Mucosa of stomach (tissue), 1 donor: Measurements from ENCODE around the gene CLEC3B.
A peak's percentile ranks its signal among the peaks of the same experiment; 100 is the strongest.
"Not testable (repeated sequence)": the region's sequence is repeated elsewhere in the genome, so short reads cannot be mapped to it uniquely, and the experiment has no call there.

Source experiments
- H3K27me3 ChIP-seq: one replicate; pipeline ENCODE4 v1.7.0; 2013; ENCODE audit warnings: mild to moderate bottlenecking, low read length; ENCODE audit not compliant: control insufficient read depth, insufficient read depth
- H3K36me3 ChIP-seq: one replicate; pipeline ENCODE4 v1.7.0; 2013; ENCODE audit warnings: low read length; ENCODE audit not compliant: control insufficient read depth, insufficient read depth
- H3K4me1 ChIP-seq: one replicate; pipeline ENCODE4 v1.7.0; 2013; ENCODE audit warnings: mild to moderate bottlenecking, low read length; ENCODE audit not compliant: control insufficient read depth, insufficient read depth
- H3K4me3 ChIP-seq: one replicate; pipeline ENCODE4 v1.7.0; 2013; ENCODE audit warnings: low read length
- H3K9ac ChIP-seq: one replicate; pipeline ENCODE4 v1.7.0; 2013; ENCODE audit warnings: mild to moderate bottlenecking, low read length, moderate library complexity
- H3K9me3 ChIP-seq: one replicate; pipeline ENCODE4 v1.7.0; 2013; ENCODE audit warnings: mild to moderate bottlenecking, low read length, moderate library complexity; ENCODE audit not compliant: control insufficient read depth
- donor health status: Pancreatic carcinoma.

The CLEC3B gene, protein sequence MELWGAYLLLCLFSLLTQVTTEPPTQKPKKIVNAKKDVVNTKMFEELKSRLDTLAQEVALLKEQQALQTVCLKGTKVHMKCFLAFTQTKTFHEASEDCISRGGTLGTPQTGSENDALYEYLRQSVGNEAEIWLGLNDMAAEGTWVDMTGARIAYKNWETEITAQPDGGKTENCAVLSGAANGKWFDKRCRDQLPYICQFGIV

DNA sequence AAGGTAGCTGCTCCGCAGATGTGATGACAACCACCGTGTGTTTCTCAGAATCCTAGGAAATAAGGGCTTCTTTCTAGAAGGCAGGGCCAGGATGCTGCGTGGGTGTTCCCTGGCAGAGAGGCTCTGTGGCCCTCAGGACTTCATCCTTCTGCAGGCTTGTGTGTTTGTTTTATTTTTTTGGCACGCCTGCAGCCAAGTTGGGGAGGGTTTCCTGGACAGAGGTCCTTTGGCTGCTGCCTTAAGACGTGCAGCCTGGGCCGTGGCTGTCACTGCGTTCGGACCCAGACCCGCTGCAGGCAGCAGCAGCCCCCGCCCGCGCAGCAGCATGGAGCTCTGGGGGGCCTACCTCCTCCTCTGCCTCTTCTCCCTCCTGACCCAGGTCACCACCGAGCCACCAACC lies at the start of gene CLEC3B:
CLEC3B (plus strand) TSS at position 266 of the 400 bp plus-strand sequence; CDS start at position 326, 60 bp downstream.
- H3K27me3 ChIP-seq, result no peaks in the 10 kb centered on the region
- peaks cover 15% of the 10 kb centered on the region for H3K4me1 ChIP-seq
- H3K36me3 ChIP-seq, result no peaks in the 10 kb centered on the region
- H3K9me3 ChIP-seq, result no peaks in the 10 kb centered on the region
- H3K4me3 ChIP-seq, result no peak within 1 kb of the TSS
- H3K9ac ChIP-seq, result peak within 1 kb of the TSS; percentile 11

DNA sequence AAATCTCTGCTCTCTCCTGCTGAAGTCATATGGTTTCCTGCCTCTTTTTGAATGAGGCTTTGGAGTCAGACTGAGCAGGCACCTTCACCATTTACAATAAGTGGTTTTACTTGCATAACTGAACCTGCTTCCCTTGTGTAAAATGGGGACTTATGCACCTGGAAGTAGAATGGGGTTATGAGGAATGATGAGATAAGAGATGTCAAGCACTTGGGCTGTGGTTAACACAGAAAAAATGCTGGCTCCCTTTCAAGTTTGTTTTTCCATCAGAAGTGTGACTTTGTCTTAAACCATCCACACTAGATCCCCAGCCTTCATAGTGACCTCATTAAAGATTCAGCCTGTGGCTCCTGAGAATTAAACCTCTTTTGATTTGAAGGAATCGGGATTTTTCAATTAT lies 44.9 kb upstream of the CLEC3B start:
- no peaks in the 10 kb centered on the region for H3K4me1 ChIP-seq
- H3K9ac ChIP-seq, result no peak overlapping the region

DNA sequence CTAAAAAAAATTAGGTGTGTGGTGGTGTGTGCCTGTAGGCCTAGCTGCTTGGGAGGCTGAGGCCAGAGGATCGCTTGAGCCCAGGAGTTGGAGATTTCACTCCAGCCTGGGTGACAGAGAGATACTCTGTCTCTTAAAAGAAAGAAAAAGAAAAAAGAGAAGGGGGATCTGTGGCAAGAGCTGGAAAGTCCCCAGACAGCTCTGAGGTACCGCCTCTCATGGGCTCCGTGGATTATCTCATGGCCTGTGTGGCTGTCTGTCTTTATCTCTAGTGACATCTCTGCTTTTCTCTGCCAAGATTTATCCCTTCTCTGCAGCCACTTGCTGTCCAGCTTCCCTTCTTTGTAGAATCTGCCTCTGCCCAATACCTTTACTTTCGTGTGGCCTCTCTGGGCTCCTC lies 44.4 kb upstream of the CLEC3B start:
- Histone ChIP-seq H3K4me3 (no peak overlapping the region), H3K4me1 (no peaks in the 10 kb centered on the region), H3K9ac (no peak overlapping the region), H3K9me3 (no peaks in the 10 kb centered on the region), H3K36me3 (no peaks in the 10 kb centered on the region), H3K27me3 (no peaks in the 10 kb centered on the region)

More for the DNA sequence above, 44.9 kb upstream of the CLEC3B start:
- Histone ChIP-seq H3K36me3 (no peaks in the 10 kb centered on the region), H3K4me3 (no peak overlapping the region), H3K27me3 (no peaks in the 10 kb centered on the region), H3K9me3 (no peaks in the 10 kb centered on the region)

DNA sequence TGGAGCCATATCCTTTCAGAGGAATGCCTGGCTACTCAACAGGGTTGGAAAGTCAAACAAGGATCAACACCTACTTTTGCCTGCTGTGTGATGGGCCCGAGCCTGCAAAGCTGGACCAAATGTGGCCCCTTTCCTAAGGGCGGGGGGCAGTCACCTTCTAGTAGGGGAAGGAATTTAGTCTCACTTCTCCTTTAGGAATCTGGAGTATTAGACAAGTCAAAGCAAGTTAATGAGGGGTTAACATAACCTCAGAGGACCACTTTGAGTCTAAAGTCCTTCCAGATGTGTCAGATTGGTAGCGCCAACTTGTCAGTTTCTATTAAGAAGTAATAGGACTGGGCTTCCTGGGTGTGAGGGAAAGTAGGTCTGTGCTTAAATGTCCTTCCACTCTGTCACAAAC lies 43.3 kb upstream of the CLEC3B start:
- Histone ChIP-seq H3K9me3 (no peaks in the 10 kb centered on the region), H3K36me3 (no peaks in the 10 kb centered on the region), H3K9ac (no peak overlapping the region), H3K27me3 (no peaks in the 10 kb centered on the region), H3K4me1 (no peaks in the 10 kb centered on the region), H3K4me3 (no peak overlapping the region)

DNA sequence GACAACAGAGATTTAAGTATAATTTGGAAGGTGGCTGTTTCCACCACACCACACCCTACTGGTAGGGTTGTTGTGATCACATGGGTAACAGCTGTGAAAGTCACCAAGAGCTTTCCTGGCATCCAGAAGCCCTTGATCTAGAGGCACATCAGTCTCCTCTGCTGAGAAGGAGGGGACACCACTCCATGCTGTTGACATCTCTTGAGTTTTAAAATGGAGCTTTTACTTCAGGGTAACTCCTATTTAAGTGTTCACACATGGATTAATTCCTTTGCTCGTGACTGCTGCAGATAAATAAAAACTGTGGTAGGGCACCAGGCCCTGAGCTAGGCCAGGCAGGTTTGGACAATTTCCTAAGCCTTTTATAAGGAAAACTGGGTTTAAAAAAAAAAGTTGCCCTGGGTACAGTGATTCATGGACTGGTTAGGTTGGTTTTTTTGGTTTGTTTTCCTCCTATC lies 42.6 kb upstream of the CLEC3B start:
- H3K9ac ChIP-seq, result no peak overlapping the region
- no peaks in the 10 kb centered on the region for H3K9me3 ChIP-seq
- H3K36me3 ChIP-seq, result no peaks in the 10 kb centered on the region
- no peaks in the 10 kb centered on the region for H3K27me3 ChIP-seq
- no peaks in the 10 kb centered on the region for H3K4me1 ChIP-seq
- no peak overlapping the region for H3K4me3 ChIP-seq

DNA sequence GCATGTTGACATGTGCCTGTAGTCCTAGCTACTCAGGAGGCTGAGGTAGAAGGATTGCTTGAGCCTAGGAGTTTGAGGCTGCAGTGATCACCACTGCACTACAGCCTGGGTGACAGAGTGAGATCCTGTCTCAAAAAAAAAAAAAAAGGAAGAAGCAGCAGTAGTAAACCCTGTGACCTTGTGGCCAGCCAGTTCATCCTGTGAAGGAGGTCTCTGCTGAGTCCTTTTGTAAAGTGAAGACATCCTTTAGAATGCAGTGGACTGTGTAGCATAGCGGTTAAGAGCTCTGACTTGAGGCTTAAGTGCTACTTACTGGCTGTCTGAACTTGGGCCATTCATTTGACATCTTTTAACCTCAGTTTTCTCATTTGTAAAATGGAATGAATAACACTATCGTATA lies 41.8 kb upstream of the CLEC3B start:
- Histone ChIP-seq H3K9ac (no peak overlapping the region), H3K4me3 (no peak overlapping the region), H3K4me1 (no peaks in the 10 kb centered on the region), H3K9me3 (no peaks in the 10 kb centered on the region), H3K27me3 (no peaks in the 10 kb centered on the region), H3K36me3 (no peaks in the 10 kb centered on the region)

DNA sequence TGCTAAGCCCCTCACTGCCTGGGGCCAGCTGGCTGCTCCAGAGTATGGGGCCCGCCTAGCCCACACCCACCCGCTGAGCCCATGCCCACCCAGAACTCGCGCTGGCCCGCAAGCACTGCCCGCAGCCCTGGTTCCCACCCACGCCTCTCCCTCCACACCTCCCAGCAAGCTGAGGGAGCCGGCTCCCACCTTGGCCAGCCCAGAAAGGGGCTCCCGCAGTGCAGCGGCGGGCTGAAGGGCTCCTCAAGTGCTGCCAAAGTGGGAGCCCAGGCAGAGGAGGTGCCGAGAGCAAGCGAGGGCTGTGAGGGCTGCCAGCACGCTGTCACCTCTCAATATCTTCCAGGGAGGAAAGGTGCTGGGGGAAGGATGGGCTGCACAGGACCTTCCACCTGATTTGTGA lies 39.8 kb upstream of the CLEC3B start:
- H3K4me3 ChIP-seq, H3K4me1 ChIP-seq, H3K36me3 ChIP-seq, H3K27me3 ChIP-seq, H3K9me3 ChIP-seq, H3K9ac ChIP-seq: not testable (repeated sequence)

DNA sequence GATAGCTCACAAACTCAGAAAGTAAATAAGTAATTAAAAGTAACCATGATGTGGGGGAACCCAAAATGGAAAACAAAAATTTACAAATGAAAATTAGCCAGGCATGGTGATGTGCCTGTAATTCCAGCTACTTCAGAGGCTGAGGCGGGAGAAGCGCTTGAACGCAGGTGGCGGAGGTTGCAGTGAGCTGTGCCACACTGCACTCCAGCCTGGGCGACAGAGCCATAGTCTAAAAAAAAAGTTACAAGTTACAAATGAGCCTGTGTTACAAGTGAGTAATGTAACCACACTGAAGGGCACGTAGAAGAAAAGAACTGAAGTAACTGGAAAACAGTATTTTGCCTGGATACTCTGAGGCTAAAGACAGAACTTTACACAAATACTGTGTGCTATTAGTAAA lies 38.8 kb upstream of the CLEC3B start:
- Histone ChIP-seq H3K4me1 (no peaks in the 10 kb centered on the region), H3K4me3 (no peak overlapping the region), H3K27me3 (no peaks in the 10 kb centered on the region), H3K9ac (no peak overlapping the region), H3K9me3 (no peaks in the 10 kb centered on the region), H3K36me3 (no peaks in the 10 kb centered on the region)

DNA sequence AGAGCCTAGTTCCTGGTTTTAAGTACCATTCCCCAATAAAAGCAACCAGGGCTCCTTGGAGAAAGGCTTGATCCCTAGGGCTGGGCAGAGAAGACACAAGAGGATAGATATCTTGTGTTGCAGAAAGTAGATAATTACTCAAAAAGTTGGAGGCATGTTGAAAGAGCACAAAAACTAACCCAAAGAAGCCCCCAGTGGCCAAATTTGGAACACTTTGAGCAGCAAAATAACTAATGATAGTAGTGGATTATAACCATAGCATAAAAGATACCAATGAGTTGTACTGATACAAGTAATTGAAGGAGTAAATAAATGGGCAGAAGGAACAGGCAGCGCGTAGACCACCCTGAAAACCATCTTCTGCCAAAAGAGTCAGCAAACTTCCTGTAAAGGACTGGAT lies 38.0 kb upstream of the CLEC3B start:
- H3K9me3 ChIP-seq, result no peaks in the 10 kb centered on the region
- no peak overlapping the region for H3K4me3 ChIP-seq
- peaks cover 4% of the 10 kb centered on the region for H3K4me1 ChIP-seq
- H3K9ac ChIP-seq, result no peak overlapping the region
- H3K36me3 ChIP-seq, result no peaks in the 10 kb centered on the region
- no peaks in the 10 kb centered on the region for H3K27me3 ChIP-seq

DNA sequence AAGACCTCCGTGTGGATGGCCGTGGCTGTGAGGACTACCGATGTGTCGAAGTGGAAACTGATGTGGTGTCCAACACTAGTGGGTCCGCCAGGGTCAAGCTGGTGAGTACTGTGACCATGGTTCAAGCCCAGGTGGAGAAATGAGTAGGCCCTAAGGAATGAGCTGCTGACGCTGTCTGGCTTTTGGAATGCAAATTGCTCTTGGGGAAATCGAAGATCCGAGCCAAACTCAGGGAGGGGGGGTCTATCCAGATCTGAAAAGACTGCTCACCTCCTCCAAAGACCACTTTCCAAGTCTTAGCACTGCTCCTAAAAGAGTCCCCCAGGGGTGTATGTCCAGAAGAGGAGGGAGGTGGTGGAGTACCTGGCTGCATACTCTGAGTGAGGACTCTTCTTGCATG lies 37.0 kb upstream of the CLEC3B start:
- H3K27me3 ChIP-seq, result no peaks in the 10 kb centered on the region
- no peak overlapping the region for H3K4me3 ChIP-seq
- no peaks in the 10 kb centered on the region for H3K36me3 ChIP-seq
- H3K9ac ChIP-seq, result no peak overlapping the region
- H3K4me1 ChIP-seq, result peaks cover 14% of the 10 kb centered on the region
- no peaks in the 10 kb centered on the region for H3K9me3 ChIP-seq

DNA sequence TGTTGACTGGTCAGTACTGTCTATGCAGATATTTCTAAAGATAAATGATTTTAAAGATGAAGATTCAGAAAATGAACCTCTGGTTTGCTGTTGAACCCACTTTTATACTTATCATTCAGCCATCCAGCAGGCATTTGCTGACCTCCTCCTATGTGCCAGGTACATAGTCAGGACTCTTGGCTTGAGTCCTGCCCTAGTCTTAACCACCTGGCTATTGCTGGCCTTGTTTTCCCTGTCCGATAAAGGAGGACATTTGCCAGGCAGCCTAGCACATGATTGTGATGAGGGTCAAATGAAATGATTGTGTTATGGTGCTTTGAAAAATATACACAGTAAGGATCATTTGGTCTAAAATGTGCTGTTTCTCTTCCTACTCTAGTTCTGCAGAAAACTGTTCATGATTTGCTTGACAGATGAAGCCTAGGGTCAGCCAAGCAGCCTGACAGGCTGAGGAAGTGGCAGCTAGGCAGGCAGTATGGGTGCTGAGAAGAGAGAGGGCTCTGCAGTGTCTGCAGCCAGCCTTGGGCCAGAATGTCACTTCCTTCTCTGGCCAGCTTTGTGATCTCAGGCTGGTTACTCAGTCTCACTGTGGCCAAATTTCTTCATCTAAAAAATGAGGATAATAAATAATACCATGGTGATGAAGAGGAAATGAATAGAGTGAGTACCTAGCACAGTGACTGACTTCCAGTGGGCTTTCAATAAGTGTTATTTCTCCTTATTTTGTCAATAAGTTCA lies 36.3 kb upstream of the CLEC3B start:
- H3K36me3 ChIP-seq, result no peaks in the 10 kb centered on the region
- no peaks in the 10 kb centered on the region for H3K9me3 ChIP-seq
- H3K4me3 ChIP-seq, result no peak overlapping the region
- H3K4me1 ChIP-seq, result peaks cover 19% of the 10 kb centered on the region
- no peak overlapping the region for H3K9ac ChIP-seq
- H3K27me3 ChIP-seq, result no peaks in the 10 kb centered on the region

DNA sequence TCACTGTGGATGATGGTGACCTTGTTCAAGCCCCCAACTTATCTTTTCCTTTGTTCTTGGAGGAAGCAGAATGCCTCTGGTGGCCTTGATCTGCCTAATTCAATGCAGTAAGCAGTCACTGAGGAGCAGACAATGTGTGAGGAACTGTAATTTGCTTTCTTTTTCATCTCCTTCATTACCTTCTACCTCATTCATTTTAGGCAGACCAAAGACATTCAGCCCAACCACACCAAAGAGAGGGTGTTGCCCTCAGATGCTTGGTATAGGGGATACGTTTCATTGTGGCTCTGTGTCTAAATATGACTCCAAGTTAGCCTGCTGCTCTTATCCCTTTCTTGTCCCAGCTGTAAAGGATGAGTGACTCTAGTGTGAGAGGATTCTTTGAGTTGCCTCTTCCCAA lies 34.8 kb upstream of the CLEC3B start:
- no peaks in the 10 kb centered on the region for H3K27me3 ChIP-seq
- H3K36me3 ChIP-seq, result no peaks in the 10 kb centered on the region
- H3K4me3 ChIP-seq, result no peak overlapping the region
- H3K9ac ChIP-seq, result no peak overlapping the region
- no peaks in the 10 kb centered on the region for H3K9me3 ChIP-seq
- peaks cover 29% of the 10 kb centered on the region for H3K4me1 ChIP-seq
